HUES64 (cell line): ENCODE measurements around the gene SAMD14.

Experiments used
- H3K27ac ChIP-seq: 2 replicates; pipeline ENCODE4 v1.7.0; 2013; ENCODE audit warnings: low read depth, low read length, inconsistent platforms
- H3K27me3 ChIP-seq: 2 replicates; pipeline ENCODE4 v1.6.1; 2013; ENCODE audit warnings: mild to moderate bottlenecking, low read length; ENCODE audit not compliant: insufficient read depth
- H3K36me3 ChIP-seq: 2 replicates; pipeline ENCODE4 v1.6.1; 2013; ENCODE audit warnings: mild to moderate bottlenecking, low read length; ENCODE audit not compliant: insufficient read depth
- H3K4me1 ChIP-seq: 2 replicates; pipeline ENCODE4 v1.6.1; 2013; ENCODE audit warnings: mild to moderate bottlenecking, low read length, moderate library complexity; ENCODE audit not compliant: insufficient read depth
- H3K4me3 ChIP-seq: 2 replicates; pipeline ENCODE4 v1.5.1; 2013; ENCODE audit warnings: mild to moderate bottlenecking, low read length, moderate library complexity
- H3K9ac ChIP-seq: 2 replicates; pipeline ENCODE4 v1.6.1; 2013; ENCODE audit warnings: mild to moderate bottlenecking, low read depth, low read length
- H3K9me3 ChIP-seq: 2 replicates; pipeline ENCODE4 v1.6.1; 2013; ENCODE audit warnings: low read depth, low read length; ENCODE audit not compliant: insufficient read depth
- WGBS: fragments of 150-250, 120-280 bp; methylation state at CpG from one replicate; pipeline ENCODE4 v1.1.7; 2013; ENCODE audit warnings: missing lambda C conversion rate; 5-methylcytosine and 5-hydroxymethylcytosine counted together

The SAMD14 gene

DNA sequence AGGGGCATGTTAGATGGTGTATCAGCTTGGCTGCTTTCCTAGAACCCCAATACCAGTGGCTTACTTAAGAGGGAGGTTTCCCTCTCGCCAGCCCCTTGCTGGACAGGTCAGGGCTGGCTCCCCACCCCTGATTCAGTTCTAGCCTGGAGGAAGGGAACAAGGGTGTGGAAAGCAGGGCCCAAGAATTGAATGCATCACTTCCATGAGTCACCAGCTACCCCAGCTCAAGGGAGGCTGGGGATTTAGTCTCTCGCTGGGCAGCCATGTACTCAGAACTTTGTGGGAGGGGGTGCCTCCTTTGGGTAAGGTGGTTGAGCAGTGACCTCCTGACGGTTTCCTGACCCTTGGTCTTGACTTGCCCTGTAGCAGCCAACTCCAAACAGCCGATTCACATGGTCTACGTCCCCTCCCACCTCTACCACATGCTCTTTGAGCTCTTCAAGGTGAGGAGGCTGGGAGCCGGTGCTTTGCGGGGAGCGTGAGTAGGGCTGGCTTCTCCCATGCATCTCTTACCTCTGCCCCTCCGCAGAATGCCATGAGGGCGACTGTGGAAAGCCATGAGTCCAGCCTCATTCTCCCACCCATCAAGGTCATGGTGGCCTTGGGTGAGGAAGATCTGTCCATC is 22.1 kb downstream of the SAMD14 start:
- H3K9ac ChIP-seq: no peak overlapping the region
- H3K27me3 ChIP-seq: no peaks in the 10 kb centered on the region
- H3K4me1 ChIP-seq: peaks cover 6% of the 10 kb centered on the region; the same call in 1 of the 2 replicates
- WGBS: 88% methylated on average over 10 of the region's 10 CpGs
- no peak overlapping the region for H3K27ac ChIP-seq
- H3K9me3 ChIP-seq: no peaks in the 10 kb centered on the region
- H3K36me3 ChIP-seq: no peaks in the 10 kb centered on the region
- no peak overlapping the region for H3K4me3 ChIP-seq

DNA sequence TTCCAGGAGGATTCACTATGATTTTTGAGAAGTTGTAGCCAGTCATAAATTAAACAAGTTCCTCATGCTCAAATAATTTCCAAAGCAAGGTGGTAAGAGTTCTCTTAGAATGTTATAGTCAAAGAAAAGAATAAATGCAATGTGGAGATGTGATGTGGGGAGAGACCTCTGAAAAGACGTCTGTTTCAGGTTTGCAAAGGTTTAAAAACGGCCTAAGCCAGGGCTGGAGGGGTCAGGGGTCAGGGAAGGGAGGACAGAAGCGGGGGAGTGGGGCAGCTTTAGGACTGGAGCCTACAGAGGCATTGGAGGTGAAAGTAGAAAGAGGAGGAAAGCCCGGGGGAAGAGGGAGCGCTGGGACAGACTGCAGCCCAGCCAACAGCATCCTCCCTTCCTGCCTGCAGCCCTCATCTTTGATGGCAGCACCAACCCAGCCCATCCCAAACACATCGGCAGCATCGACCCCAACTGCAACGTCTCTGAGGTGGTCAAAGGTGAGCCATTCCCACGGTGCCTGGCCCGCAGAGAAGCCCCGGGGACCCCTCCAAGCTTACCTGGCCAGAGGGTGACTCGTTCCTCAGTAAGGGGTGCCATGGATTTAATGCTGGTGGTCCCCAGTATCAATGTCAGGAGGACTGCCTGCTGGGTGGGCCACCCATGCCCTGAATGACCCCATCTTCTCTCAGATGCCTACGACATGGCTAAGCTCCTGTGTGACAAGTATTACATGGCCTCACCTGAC is 23.4 kb downstream of the SAMD14 start:
- Histone ChIP-seq H3K36me3 (no peaks in the 10 kb centered on the region), H3K9me3 (no peaks in the 10 kb centered on the region), H3K4me3 (no peak overlapping the region), H3K27me3 (no peaks in the 10 kb centered on the region), H3K27ac (no peak overlapping the region), H3K9ac (no peak overlapping the region), H3K4me1 (peaks cover 9% of the 10 kb centered on the region)
- whole genome bisulfite sequencing: 78% methylated on average over 13 of the region's 13 CpGs

DNA sequence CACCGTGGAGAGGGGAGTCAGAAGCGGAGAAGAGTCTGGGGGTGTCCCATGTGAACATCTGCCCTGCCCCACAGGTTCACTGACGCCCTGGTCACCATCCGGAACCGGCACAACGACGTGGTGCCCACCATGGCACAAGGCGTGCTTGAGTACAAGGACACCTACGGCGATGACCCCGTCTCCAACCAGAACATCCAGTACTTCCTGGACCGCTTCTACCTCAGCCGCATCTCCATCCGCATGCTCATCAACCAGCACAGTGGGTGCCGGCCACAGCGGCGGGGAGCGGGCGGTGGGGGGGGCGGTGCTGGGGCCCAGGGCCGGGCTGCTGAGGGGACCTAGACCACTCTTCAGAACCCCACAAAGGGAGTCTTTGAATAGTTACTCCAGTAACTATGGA is 24.1 kb downstream of the SAMD14 start:
- WGBS: 90% methylated on average over 18 of the region's 21 CpGs
- Histone ChIP-seq H3K27me3 (no peaks in the 10 kb centered on the region), H3K9me3 (no peaks in the 10 kb centered on the region), H3K9ac (no peak overlapping the region), H3K4me3 (no peak overlapping the region), H3K27ac (no peak overlapping the region), H3K4me1 (peaks cover 16% of the 10 kb centered on the region), H3K36me3 (no peaks in the 10 kb centered on the region)

DNA sequence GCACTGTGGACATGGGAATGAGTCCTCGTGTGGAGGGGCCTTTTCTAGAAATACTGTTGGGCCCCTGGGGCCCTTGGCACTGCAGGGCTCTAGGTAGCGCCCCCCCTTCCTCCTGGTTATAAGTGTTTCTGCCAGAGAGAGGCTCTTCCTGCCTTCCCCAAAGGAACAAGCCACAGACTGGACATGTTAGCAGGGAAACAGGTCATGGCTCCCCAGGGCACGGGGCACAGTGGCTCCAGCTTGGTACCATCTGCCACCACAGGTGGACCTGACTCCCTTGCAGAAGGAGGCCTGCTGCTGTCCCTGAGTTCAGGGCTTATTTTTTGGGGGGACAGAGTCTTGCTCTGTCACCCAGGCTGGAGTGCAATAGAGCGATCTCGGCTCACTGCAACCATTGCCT is 26.0 kb downstream of the SAMD14 start:
- Histone ChIP-seq H3K36me3 (no peaks in the 10 kb centered on the region), H3K27ac (no peak overlapping the region), H3K27me3 (no peaks in the 10 kb centered on the region), H3K4me3 (no peak overlapping the region), H3K9ac (no peak overlapping the region), H3K9me3 (no peaks in the 10 kb centered on the region), H3K4me1 (peaks cover 18% of the 10 kb centered on the region)
- WGBS: 92% methylated on average over 5 of the region's 5 CpGs

DNA sequence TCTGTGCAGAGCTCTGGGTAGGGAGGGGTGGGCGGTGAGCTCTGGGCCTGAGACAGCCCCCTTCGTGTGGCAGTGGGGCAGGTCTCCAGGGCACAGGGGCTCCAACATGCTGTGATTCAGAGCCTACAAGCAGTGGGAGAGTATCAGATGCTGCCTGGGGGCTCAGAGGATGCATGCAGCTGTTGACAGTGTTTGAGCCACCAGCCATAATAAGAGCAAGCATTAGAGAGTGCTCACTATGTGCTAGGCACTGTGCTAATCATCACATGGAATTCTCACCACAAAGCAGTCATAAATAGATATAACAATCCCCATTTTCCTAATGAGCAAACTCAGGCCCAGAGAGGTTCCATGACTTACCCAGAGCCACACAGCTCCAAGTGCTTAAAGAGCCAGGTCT is 26.7 kb downstream of the SAMD14 start:
- no peak overlapping the region for H3K9ac ChIP-seq
- 83% methylated on average over 2 of the region's 2 CpGs for WGBS
- H3K27me3 ChIP-seq: no peaks in the 10 kb centered on the region
- 0 out of 2 replicates have a peak, but pooled peaks cover 4% of the 10 kb centered on the region for H3K36me3 ChIP-seq
- no peaks in the 10 kb centered on the region for H3K9me3 ChIP-seq
- H3K4me1 ChIP-seq: peaks cover 18% of the 10 kb centered on the region
- no peak overlapping the region for H3K4me3 ChIP-seq
- no peak overlapping the region for H3K27ac ChIP-seq

- WGBS: 76% methylated on average over 15 of the region's 15 CpGs
- peaks cover 18% of the 10 kb centered on the region for H3K4me1 ChIP-seq
- H3K9me3 ChIP-seq: no peaks in the 10 kb centered on the region
- H3K36me3 ChIP-seq: 0 out of 2 replicates have a peak, but pooled peaks cover 4% of the 10 kb centered on the region
- H3K27ac ChIP-seq: no peak overlapping the region
- no peak overlapping the region for H3K9ac ChIP-seq
- H3K27me3 ChIP-seq: no peaks in the 10 kb centered on the region
- no peak overlapping the region for H3K4me3 ChIP-seq
Measured at GRCh38 chr17:50102164-50102991, 27.6 kb downstream of the SAMD14 start.

DNA sequence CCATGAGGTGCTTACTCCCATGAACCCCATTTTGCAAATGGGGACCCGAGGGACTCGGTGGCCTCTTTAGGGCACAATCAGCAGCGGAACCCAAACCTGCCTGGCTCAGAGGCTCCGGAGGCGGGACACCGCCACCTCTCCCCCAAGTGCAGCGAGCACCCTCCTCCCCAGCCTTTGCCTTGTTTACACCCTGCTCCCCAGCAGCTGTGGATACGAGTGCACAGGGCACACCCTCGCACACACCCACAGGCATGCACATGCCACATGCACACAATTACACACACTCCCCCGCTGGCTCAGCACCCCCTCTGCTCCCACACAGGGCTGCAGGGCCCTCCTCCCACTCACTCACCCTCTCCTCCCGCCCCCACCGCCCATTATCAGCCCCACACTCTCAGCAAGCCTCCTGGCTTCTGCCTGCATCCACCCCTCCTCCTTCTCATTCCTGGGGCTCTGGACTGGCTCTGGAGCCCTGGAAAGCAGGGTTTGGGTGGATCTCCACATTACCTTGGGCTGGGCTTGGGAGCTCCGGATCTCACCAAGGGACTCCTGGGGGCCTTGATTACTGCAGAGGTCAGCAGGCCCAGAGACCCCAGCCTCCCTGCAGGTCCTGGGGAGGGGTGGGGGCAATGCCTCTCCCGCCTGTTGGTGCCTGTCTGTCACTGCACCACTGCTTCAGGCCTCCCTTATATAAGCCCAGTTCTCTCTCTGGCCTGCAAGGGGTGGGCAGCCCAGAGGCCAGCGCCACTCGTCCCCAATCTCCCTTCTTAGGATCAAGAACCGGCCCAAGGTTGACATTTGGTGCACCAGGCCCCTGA is 28.4 kb downstream of the SAMD14 start:
- H3K4me1 ChIP-seq: peaks cover 18% of the 10 kb centered on the region
- H3K9ac ChIP-seq: no peak overlapping the region
- no peak overlapping the region for H3K27ac ChIP-seq
- peak overlapping the region; percentile 12; the same call in 1 of the 2 replicates for H3K4me3 ChIP-seq
- WGBS: 29% methylated on average over 17 of the region's 17 CpGs
- H3K9me3 ChIP-seq: no peaks in the 10 kb centered on the region
- 0 out of 2 replicates have a peak, but pooled peaks cover 4% of the 10 kb centered on the region for H3K36me3 ChIP-seq
- H3K27me3 ChIP-seq: no peaks in the 10 kb centered on the region

GRCh38 chr17:50100921-50101345 is 29.0 kb downstream of the SAMD14 start:
- H3K27ac ChIP-seq: no peak overlapping the region

DNA sequence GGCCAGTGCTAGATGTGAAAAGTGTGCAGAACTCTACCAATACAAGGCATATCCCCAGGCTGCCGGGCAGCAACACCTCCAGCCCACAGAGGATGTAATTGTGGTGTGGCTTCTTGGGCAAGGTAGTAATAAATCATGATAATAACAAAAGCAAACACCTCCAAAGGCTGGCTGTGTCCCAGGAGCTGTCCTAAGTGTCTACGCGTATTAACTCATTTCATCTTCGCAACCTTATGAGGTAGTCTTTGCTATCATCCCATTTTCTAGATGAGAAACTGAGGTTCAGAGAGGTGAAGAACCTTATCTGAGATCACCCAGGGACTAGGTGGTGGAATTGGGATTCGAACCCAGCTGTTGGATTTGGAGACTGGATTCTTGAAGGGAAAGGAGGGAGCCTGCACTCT is 29.5 kb downstream of the SAMD14 start:
- Histone ChIP-seq H3K9me3 (no peaks in the 10 kb centered on the region), H3K4me3 (no peak overlapping the region), H3K27me3 (no peaks in the 10 kb centered on the region), H3K27ac (no peak overlapping the region), H3K9ac (no peak overlapping the region), H3K36me3 (0 out of 2 replicates have a peak, but pooled peaks cover 4% of the 10 kb centered on the region), H3K4me1 (peaks cover 22% of the 10 kb centered on the region)
- 83% methylated on average over 4 of the region's 5 CpGs for WGBS

More at GRCh38 chr17:50100921-50101345, 29.0 kb downstream of the SAMD14 start:
- Histone ChIP-seq H3K9me3 (no peaks in the 10 kb centered on the region), H3K4me1 (peaks cover 20% of the 10 kb centered on the region), H3K36me3 (0 out of 2 replicates have a peak, but pooled peaks cover 4% of the 10 kb centered on the region), H3K27me3 (no peaks in the 10 kb centered on the region), H3K9ac (no peak overlapping the region), H3K4me3 (peak overlapping the region; percentile 12; the same call in 1 of the 2 replicates)
- 20% methylated on average over 15 of the region's 15 CpGs for WGBS

GRCh38 chr17:50099003-50099402 is 31.0 kb downstream of the SAMD14 start:
- H3K27me3 ChIP-seq: no peaks in the 10 kb centered on the region
- 70% methylated on average over 5 of the region's 5 CpGs for WGBS
- peaks cover 22% of the 10 kb centered on the region for H3K4me1 ChIP-seq
- 0 out of 2 replicates have a peak, but pooled peaks cover 4% of the 10 kb centered on the region for H3K36me3 ChIP-seq
- H3K4me3 ChIP-seq: no peak overlapping the region
- H3K9ac ChIP-seq: no peak overlapping the region
- H3K9me3 ChIP-seq: no peaks in the 10 kb centered on the region
- no peak overlapping the region for H3K27ac ChIP-seq
